Activated CD4-positive, alpha-beta T cell treated with anti-CD3 and anti-CD28 coated beads for 1 hour (primary cell): Measurements from ENCODE around the gene LIG1.
"Not testable (repeated sequence)": the region's sequence is repeated elsewhere in the genome, so short reads cannot be mapped to it uniquely, and the experiment has no call there.

Experiments used
- DNase-seq: peaks from one replicate; pipeline ENCODE4 v3.0.0-alpha.2; 2020

LIG1 gene

DNA sequence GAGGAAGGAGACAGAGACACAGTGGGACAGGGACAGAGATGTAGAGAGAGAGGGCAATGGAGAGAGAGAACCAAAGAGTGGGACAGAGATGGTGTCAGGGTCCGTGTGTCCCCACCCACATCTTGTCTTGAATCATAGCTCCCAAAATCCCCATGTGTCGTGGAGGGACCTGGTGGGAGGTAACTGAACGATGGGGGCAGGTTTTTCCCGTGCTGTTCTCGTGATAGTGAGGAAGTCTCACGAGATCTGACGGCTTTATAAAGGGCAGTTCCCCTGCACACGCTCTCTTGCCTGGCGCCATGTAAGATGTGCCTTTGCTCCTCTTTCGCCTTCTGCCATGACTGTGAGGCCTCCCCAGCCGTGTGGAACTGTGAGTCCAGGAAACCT is 52.0 kb downstream of the LIG1 start:
- DNase-seq, result no peak

GRCh38 chr19:48117515-48118130 is 52.5 kb downstream of the LIG1 start:
- DNase-seq, result no peak

GRCh38 chr19:48113190-48113917 is 56.8 kb downstream of the LIG1 start:
- no peak for DNase-seq

- no peak for DNase-seq
Observed at GRCh38 chr19:48111280-48111679, 58.9 kb downstream of the LIG1 start.

- peak; percentile 76 for DNase-seq
Observed at GRCh38 chr19:48110350-48110966, 59.7 kb downstream of the LIG1 start, which contains the start of gene PLA2G4C. Gene PLA2G4C (minus strand): TSS chr19:48110817. CDS start chr19:48106529, 4,288 bp downstream.

GRCh38 chr19:48108997-48109782 is 61.0 kb downstream of the LIG1 start:
- no peak for DNase-seq

GRCh38 chr19:48103922-48104321 is 66.2 kb downstream of the LIG1 start:
- no peak for DNase-seq

GRCh38 chr19:48102870-48103751 is 67.0 kb downstream of the LIG1 start:
- DNase-seq, result no peak

GRCh38 chr19:48095612-48096175 is 74.5 kb downstream of the LIG1 start:
- no peak for DNase-seq

GRCh38 chr19:48094855-48095203 is 75.3 kb downstream of the LIG1 start:
- no peak for DNase-seq

GRCh38 chr19:48094129-48094854 is 75.9 kb downstream of the LIG1 start:
- DNase-seq, result no peak

- not testable (repeated sequence) for DNase-seq
Observed at GRCh38 chr19:48091111-48091718, 78.9 kb downstream of the LIG1 start.

DNA sequence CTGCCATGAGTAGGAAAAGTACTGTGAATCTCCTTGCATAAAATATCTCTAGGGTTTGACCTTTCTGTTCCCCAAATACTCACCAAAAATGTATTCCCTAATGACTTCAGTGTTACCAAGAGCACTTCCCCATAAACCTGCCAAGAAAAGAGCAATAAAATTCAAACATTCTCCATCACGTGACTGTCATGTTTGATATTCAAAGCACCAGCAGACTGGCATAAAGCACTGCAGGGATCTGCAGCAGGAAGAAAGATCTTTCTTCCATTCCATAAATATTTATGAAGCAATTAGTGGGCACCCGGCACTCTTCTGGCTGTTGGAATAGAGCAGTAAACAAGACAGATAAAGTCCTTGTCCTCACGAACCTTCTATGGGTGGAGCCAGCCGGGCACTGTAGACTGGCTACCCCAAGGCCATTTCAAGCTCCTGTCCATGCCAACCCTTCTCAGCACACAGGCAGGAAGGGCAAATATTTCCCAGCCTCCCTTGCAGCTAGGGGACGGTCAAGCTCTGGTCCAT is 79.8 kb downstream of the LIG1 start:
- DNase-seq, result no peak

DNA sequence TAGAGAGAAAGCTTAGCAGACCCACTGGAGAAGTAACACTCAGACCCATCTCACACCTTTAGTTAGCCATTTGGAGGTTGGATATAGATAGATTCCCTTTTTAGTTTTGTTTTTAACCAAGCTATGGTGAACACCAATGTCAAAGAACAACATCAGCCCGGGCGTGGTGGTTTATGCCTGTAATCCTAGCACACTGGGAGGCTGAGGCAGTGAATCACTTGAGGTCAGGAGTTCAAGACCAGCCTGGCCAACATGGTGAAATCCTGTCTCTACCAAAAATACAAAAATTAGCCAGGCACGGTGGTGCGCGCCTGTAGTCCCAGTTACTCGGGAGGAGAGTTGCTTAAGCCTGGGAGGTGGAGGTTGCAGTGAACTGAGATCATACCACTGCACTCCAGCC is 81.2 kb downstream of the LIG1 start:
- not testable (repeated sequence) for DNase-seq

GRCh38 chr19:48085904-48086864 is 84.0 kb downstream of the LIG1 start:
- no peak for DNase-seq

DNA sequence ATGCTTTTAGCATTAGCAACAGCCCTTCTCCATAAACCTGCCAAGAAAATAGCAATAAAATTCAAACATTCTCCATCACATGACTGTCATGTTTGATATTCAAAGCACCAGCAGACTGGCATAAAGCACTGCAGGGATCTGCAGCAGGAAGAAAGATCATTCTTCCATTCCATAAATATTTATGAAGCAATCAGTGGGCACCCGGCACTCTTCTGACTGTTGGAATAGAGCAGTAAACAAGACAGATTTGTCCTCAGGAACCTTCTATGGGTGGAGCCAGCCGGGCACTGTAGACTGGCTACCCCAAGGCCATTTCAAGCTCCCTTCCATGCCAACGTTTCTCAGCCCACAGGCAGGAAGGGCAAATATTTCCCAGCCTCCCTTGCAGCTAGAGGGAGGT is 85.1 kb downstream of the LIG1 start:
- DNase-seq, result no peak

- no peak for DNase-seq
Observed at GRCh38 chr19:48081106-48081505, 89.0 kb downstream of the LIG1 start.

DNA sequence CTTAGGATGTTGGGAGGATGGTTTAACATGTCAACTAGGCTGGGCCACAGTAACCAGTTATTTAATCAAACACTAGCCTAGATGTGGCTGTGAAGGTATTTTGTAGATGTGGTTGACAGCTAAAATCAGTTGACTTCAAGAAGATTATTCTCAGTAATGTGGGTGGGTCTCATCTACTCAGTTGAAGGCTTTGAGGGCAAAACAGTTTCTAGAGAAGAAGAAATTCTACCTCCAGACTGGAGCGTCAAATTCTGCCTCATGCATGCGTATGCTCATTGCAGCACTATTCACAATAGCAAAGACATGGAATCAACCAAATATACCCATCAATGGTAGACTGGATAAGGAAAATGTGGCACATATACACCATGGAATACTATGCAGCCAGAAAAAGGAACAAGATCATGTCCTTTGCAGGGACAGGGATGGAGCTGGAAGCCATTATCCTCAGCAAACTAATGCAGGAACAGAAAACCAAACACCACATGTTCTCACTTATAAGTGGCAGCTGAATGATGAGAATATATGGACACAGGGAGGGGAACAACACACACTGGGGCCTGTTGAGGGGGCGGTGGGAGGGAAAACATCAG is 99.9 kb downstream of the LIG1 start:
- not testable (repeated sequence) for DNase-seq

- DNase-seq, result no peak
Observed at GRCh38 chr19:48069435-48069834, 100.7 kb downstream of the LIG1 start.
